Measurements from ENCODE around the gene RNASEH1. TPM values are rescaled to one million over a fixed set of nuclear protein-coding genes. Genes with fewer than 3 reads are reported as not detected.

Gene RNASEH1, protein sequence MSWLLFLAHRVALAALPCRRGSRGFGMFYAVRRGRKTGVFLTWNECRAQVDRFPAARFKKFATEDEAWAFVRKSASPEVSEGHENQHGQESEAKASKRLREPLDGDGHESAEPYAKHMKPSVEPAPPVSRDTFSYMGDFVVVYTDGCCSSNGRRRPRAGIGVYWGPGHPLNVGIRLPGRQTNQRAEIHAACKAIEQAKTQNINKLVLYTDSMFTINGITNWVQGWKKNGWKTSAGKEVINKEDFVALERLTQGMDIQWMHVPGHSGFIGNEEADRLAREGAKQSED
- polyA plus RNA-seq (2013, experiment 1 of 2; ENCODE audit: insufficient read length) = 31.2 TPM
- polyA plus RNA-seq (2013, experiment 2 of 2; ENCODE audit: insufficient read length) = 31.4 TPM

GRCh38 chr2:3558205-3559014, at the start of gene RNASEH1:
Gene RNASEH1 (minus strand): TSS chr2:3558333. CDS start chr2:3558260, 73 bp downstream.
- DNase-seq = peak; percentile 99

DNA sequence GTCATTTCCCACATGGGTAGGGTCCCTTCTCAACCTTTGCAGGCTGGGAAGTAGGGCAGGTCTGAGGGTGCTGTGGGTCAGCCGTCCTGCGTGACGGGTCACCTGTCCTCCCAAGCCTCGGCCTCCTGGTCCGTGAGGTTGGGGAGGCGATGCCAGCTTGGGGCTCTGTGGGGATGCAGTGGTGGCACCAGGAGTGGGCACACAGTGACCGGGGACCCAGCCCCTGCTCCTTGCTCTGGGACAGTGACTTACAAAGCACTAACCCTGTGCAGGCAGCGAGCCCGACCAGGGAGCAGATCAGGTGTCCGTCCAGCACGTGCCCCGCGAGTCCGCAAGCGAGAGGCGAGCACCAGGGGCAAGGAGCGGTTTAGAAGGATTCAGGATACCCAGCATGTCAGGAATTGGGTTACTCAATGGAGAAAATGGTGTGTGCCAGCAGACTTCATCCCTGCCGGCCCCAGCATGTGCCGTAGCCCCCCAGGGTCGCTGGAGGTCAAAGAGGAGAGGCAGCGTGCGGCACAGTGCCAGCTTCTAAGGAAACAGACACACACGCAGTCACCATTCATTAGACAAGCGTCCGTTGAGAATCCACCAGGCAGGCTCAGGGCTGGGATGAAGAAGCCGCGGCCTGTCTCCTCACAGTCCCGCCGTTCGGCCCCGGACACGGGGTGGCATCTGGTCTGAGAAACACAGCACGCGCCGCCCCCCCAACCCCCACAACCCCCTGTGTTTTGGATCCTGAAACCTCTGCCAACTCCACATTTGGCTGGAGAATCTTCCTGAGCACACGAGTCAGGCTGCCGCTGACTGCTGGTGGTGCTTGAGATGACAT, 48.5 kb upstream of the RNASEH1 start:
- no peak for DNase-seq

DNA sequence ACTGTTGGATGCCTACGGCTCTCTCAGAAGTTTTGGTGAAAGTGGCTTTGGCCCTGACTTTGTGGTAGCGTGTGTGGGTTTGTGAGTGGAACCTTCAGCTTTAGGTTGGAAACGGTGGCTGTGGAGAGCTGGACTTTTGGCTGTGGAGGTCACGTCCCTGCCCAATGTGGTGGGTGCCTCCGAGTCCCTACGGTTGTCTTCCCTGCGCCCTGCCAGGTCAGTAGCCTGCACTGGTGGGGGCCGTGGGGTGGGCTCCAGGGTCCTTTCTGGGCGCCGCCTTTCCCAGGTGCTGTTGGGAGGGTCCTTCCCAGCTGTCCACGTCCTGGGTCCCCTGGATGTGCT, 47.9 kb upstream of the RNASEH1 start:
- DNase-seq = no peak

GRCh38 chr2:3604991-3605961, 47.1 kb upstream of the RNASEH1 start:
- no peak for DNase-seq

GRCh38 chr2:3604207-3604877, 46.2 kb upstream of the RNASEH1 start:
- DNase-seq = no peak

GRCh38 chr2:3603536-3604206, 45.5 kb upstream of the RNASEH1 start:
- no peak for DNase-seq

DNA sequence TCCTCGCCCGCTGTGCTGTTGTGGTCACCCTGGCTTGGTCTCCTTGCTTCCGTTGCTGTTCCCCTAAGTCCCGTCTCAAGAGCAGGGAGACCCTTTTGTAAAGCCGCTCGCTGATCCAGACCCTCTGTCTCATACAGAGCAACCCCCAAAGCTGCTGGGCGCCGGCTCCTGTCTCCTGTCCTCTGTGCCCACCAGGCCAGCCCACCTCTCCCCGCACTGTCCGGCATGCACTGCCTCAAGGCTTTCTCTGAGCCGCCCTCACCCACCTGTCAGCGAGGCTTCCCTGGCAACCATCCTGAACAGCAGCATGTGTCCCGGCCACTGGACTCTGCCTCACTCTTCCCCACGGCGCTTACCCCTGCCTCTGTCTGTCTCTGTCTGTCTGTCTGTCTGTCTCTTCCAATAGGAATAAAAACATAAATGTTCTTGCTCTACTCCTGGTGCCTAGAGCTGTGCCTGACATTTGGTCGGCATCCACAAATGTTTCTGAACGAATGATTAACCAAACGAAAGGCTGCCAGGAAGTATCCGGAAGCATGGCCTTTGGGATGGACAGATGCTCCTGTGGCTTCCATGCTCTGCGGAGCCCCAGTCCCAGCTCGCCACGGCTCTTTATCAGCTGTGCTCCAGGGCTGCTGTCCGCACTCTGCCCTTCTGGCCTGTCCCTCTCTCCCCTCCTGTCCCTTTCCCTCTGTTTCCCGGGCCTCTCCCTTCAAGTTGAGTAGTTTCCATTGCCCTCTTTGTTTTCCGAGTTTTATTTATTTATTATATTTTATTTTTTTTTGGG, 44.6 kb upstream of the RNASEH1 start:
- no peak for DNase-seq

DNA sequence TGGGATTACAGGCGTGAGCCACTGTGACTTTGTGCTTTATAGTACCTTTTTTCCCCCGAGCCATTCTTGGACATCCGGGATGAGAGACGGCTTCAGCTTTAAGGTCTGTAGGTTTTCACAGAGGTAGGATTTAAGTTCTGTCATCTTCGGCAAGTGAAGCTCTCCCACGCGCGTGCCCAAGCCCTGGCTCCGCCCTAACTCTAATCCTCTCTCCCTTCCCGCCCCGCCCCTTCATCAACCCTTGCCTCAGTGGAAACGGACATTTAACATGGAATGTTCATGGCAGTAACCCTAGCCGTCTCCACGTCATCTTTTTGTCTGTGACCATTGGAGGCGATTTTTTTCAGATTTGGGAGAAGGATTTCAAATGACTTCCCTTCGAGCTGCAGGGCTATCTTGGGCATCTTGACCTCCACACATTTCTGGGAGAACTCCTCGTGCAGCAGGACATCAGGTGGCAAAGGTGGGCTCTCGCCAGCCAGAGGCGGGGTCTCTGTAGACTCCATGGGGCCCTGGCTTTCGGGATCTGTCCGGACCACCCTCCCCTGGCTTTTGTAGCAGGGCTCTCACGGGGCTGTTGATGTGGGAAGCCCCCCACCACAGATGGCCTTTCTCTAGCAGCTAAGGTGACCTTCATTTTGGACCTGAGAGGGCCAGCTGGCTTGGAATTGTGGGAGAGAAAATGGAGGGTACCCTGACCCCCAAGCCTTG, 43.6 kb upstream of the RNASEH1 start:
- no peak for DNase-seq

DNA sequence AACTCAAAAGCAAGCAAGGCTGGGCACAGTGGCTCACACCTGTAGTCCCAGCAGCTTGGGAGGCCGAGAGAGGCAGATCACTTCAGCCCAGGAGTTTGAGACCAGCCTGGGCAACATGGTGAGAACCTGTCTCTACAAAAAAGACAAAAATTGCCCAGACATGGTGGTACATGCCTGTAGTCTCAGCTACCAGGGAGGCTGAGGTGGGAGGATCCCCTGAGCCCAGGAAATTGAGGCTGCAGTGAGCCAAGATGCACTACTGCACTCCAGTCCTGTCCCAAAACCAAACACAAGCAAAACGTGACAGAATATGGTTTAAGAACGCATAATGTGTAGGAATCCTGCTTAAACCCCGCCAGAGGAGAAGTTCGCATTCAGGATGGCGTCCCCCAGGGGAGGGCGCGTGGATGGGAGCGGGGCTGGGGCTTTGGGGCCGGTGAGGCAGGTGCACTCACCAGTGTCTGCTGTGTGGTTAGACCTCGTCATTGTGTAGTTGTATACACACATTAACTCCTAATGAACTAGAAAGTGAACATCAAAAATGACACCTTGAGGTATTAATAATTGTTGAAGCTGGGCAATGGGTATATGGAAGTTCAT, 42.2 kb upstream of the RNASEH1 start:
- DNase-seq = no peak

GRCh38 chr2:3598912-3599854, 41.0 kb upstream of the RNASEH1 start:
- DNase-seq = no peak

DNA sequence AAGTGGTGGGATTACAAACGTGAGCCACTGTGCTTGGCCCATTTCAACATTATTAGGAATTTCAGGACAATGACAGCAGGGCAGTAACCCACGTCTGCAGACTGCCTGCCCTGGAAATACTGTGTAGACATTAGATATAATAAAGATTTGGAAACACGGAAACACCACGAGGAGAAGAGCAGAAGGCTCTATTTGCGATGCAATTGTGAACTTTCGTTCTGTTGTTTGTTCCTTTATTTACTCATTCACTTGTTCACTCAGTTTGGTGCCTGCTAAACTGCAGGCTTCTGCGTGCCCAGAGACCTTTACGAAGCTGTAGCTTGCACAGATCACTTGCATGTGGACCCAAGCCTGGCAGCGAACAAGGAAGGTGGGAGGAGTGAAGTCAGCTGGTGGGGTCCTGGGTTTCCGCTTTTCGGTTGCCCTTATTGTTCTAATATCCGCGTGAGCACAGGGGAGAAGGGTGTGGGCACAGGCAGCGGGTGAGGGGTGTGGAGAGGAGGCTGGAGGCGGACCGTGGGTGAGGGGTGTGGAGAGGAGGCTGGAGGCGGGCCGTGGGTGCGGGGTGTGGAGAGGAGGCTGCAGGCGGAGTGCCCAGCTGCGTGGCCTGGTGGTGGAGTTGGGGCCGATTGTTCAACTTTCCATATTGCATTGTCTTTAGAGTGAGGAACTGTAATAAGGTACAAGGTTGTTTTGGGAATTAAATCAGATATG, 40.2 kb upstream of the RNASEH1 start:
- DNase-seq = no peak

GRCh38 chr2:3597567-3597966, 39.4 kb upstream of the RNASEH1 start:
- DNase-seq = no peak

DNA sequence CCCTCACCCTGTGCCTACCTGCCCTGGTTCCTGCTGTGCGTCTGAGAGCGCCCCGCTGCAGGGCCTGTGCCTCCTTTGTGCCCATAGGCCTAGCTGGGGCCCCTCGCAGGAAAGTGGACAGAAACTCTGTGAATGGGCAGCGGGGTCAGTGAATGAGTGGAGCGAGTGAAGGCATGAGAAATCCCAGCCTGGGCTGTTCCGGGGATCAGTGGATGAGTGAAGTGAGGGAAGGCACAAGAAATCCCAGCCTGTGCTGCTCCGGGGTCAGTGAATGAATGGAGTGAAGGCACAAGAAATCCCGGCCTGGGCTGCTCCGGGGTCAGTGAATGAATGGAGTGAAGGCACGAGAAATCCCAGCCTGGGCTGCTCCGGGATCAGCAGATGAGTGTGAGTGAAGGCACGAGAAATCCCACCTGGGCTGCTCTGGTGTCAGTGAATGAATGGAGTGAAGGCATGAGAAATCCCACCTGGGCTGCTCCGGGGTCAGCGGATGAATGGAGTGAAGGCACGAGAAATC, 38.8 kb upstream of the RNASEH1 start:
- DNase-seq = no peak

- DNase-seq = no peak
Observed at GRCh38 chr2:3595985-3596384, 37.9 kb upstream of the RNASEH1 start.

GRCh38 chr2:3595404-3595803, 37.3 kb upstream of the RNASEH1 start:
- no peak for DNase-seq

DNA sequence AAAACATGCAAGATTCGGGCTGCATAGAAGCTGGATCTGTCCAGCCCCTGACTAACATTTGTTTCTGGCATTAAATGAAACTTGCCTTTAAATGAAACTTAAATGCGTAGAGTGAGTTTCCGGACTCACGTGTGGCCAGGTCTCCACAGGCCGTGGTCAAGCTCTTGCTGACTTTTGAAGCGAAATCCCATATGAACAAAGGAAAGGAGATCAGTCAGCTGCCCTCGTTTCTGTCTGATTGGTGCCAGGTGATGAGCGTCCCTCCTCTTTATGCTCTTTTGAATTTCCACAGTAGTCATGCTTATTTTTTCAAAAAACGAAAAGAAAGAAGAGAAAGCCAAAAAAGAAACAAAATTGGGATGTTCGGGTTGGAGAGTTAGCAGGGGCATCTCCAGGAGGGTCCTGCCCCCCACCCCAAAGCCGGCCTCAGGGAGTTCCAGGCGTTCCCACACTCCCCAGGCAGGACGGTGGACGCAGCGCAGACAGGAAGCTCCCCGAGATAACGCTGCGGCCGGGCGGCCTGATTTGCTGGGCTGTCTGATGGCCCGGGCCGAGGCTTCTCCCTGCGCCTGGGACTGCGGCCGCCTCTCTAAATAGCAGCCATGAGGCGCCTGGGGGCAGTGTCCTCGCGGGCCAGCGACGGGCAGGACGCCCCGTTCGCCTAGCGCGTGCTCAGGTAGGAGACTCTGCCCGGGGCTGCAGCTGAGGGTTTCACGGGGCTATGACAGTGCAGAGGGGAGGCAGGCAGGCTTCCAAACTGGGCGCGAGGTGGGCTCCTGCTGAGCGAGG, 36.6 kb upstream of the RNASEH1 start, which contains the start of gene COLEC11:
Gene COLEC11, plus strand, starts transcription at position 620 of the 789 bp plus-strand sequence. CDS start 9,229 bp downstream, outside the sequence.
- peak; percentile 26 for DNase-seq
